H9 (cell line): Measurements from ENCODE around the gene EIF3F. TPM values are rescaled to one million over a fixed set of nuclear protein-coding genes. Genes with fewer than 3 reads are reported as not detected.

ENCODE experiments used
- DNase-seq: peaks from one replicate; pipeline ENCODE4 v3.0.0-alpha.2; 2017
- H2AFZ ChIP-seq: one replicate; pipeline ENCODE4 v1.6.1; 2013; ENCODE audit warnings: mild to moderate bottlenecking, low read length, control low read depth, moderate library complexity
- H2AK5ac ChIP-seq: 2 replicates; pipeline ENCODE4 v1.6.1; 2013; ENCODE audit warnings: low read length, control low read depth, mixed read lengths; ENCODE audit not compliant: insufficient read length
- H2BK120ac ChIP-seq: one replicate; pipeline ENCODE4 v1.6.1; 2013; ENCODE audit warnings: low read depth, mild to moderate bottlenecking, low read length, control low read depth, inconsistent platforms; ENCODE audit not compliant: poor library complexity, severe bottlenecking
- H2BK12ac ChIP-seq: 2 replicates; pipeline ENCODE4 v1.6.1; 2013; ENCODE audit warnings: low read length, control low read depth, mixed read lengths, low read depth; ENCODE audit not compliant: insufficient read length
- H2BK15ac ChIP-seq: 2 replicates; pipeline ENCODE4 v1.6.1; 2013; ENCODE audit warnings: low read depth, low read length, control low read depth
- H2BK20ac ChIP-seq: one replicate; pipeline ENCODE4 v1.6.1; 2013; ENCODE audit warnings: low read depth, mild to moderate bottlenecking, low read length, control low read depth, inconsistent platforms; ENCODE audit not compliant: poor library complexity, severe bottlenecking
- H2BK5ac ChIP-seq: 2 replicates; pipeline ENCODE4 v1.6.1; 2013; ENCODE audit warnings: low read length, control low read depth, mixed read lengths; ENCODE audit not compliant: insufficient read length
- H3K14ac ChIP-seq: 2 replicates; pipeline ENCODE4 v1.6.1; 2013; ENCODE audit warnings: low read length, control low read depth; ENCODE audit not compliant: insufficient read depth
- H3K18ac ChIP-seq: 2 replicates; pipeline ENCODE4 v1.6.1; 2013; ENCODE audit warnings: low read depth, mild to moderate bottlenecking, mixed read lengths, low read length, control low read depth; ENCODE audit not compliant: insufficient read length
- H3K23ac ChIP-seq: 2 replicates; pipeline ENCODE4 v1.6.1; 2013; ENCODE audit warnings: low read length, control low read depth, mixed read lengths, low read depth; ENCODE audit not compliant: insufficient read length
- H3K23me2 ChIP-seq: 2 replicates; pipeline ENCODE4 v1.6.1; 2013; ENCODE audit warnings: low read depth, mild to moderate bottlenecking, mixed read lengths, low read length, control low read depth; ENCODE audit not compliant: insufficient read length, poor library complexity, severe bottlenecking
- H3K27ac ChIP-seq: 2 replicates; pipeline ENCODE4 v1.5.1; 2013; ENCODE audit warnings: low read length, control low read depth, mixed read lengths, low read depth; ENCODE audit not compliant: insufficient read length
- H3K27me3 ChIP-seq: 2 replicates; pipeline ENCODE4 v1.6.1; 2013; ENCODE audit warnings: low read length, control low read depth, inconsistent platforms; ENCODE audit not compliant: insufficient read depth
- H3K4ac ChIP-seq: 2 replicates; pipeline ENCODE4 v1.6.1; 2013; ENCODE audit warnings: low read depth, mild to moderate bottlenecking, control low read depth, inconsistent platforms, low read length, moderate library complexity
- H3K4me1 ChIP-seq: 2 replicates; pipeline ENCODE4 v1.6.1; 2013; ENCODE audit warnings: low read length, control low read depth, inconsistent platforms; ENCODE audit not compliant: insufficient read depth
- H3K4me2 ChIP-seq: 2 replicates; pipeline ENCODE4 v1.6.1; 2013; ENCODE audit warnings: low read length, control low read depth, mixed read lengths; ENCODE audit not compliant: insufficient read length, insufficient read depth
- H3K56ac ChIP-seq: 2 replicates; pipeline ENCODE4 v1.6.1; 2013; ENCODE audit warnings: low read depth, mild to moderate bottlenecking, mixed read lengths, low read length, control low read depth; ENCODE audit not compliant: insufficient read length
- H3K79me1 ChIP-seq: 2 replicates; pipeline ENCODE4 v1.6.1; 2013; ENCODE audit warnings: low read depth, mild to moderate bottlenecking, moderate library complexity, low read length, control low read depth, inconsistent platforms; ENCODE audit not compliant: insufficient read depth, poor library complexity, severe bottlenecking
- H3K79me2 ChIP-seq: 2 replicates; pipeline ENCODE4 v1.6.1; 2013; ENCODE audit warnings: low read length, control low read depth, inconsistent platforms; ENCODE audit not compliant: insufficient read depth
- H3K9ac ChIP-seq: 2 replicates; pipeline ENCODE4 v1.6.1; 2013; ENCODE audit warnings: low read length, control low read depth, mixed read lengths; ENCODE audit not compliant: insufficient read length; ENCODE audit errors: extremely low read depth
- H3K9me3 ChIP-seq: one replicate; pipeline ENCODE4 v1.6.1; 2013; ENCODE audit warnings: low read depth, low read length, inconsistent platforms; ENCODE audit not compliant: control insufficient read depth
- H3T11ph ChIP-seq: one replicate; pipeline ENCODE4 v1.6.1; 2013; ENCODE audit warnings: mild to moderate bottlenecking, low read length, control low read depth, inconsistent platforms
- H4K20me1 ChIP-seq: one replicate; pipeline ENCODE4 v1.6.1; 2013; ENCODE audit not compliant: control insufficient read depth, insufficient read length, insufficient read depth
- H4K5ac ChIP-seq: 2 replicates; pipeline ENCODE4 v1.6.1; 2013; ENCODE audit warnings: low read depth, mild to moderate bottlenecking, mixed read lengths, low read length, control low read depth; ENCODE audit not compliant: insufficient read length
- H4K8ac ChIP-seq: replicated peaks from 2 replicates; pipeline ENCODE4 v1.6.1; 2013; ENCODE audit warnings: low read length, control low read depth, mixed read lengths, low read depth; ENCODE audit not compliant: insufficient read length
- H4K91ac ChIP-seq: 2 replicates; pipeline ENCODE4 v1.6.1; 2013; ENCODE audit warnings: low read depth, mild to moderate bottlenecking, moderate library complexity, mixed read lengths, low read length, control low read depth; ENCODE audit not compliant: insufficient read length
- H3K27ac Mint-ChIP-seq, 3 experiments: 2 replicates in 2 of 3; 3 replicates in 1 of 3; pipeline ENCODE4 v1.8.0; 2020 to 2021; ENCODE audit warnings: mixed read lengths in 3 of 3, mild to moderate bottlenecking in 1 of 3, moderate library complexity in 1 of 3
- H3K27me3 Mint-ChIP-seq: 2 replicates; pipeline ENCODE4 v1.8.0; 2021; ENCODE audit warnings: low read depth, mild to moderate bottlenecking, moderate library complexity, mixed read lengths
- H3K36me3 Mint-ChIP-seq, 3 experiments: 2 replicates in 2 of 3; 3 replicates in 1 of 3; pipeline ENCODE4 v1.8.0; 2020 to 2021; ENCODE audit warnings: low read depth in 3 of 3, mixed read lengths in 3 of 3; ENCODE audit not compliant: insufficient read depth in 1 of 3
- H3K4me1 Mint-ChIP-seq, 2 experiments: 2 replicates each; pipeline ENCODE4 v1.8.0; 2020; ENCODE audit warnings: mixed read lengths in 2 of 2
- H3K4me3 Mint-ChIP-seq, 2 experiments: 2 replicates in 1 of 2; 3 replicates in 1 of 2; pipeline ENCODE4 v1.8.0; 2020 to 2021; ENCODE audit warnings: mild to moderate bottlenecking in 2 of 2, mixed read lengths in 2 of 2, moderate library complexity in 1 of 2
- H3K9me3 Mint-ChIP-seq, 2 experiments: 2 replicates in 1 of 2; 3 replicates in 1 of 2; pipeline ENCODE4 v1.8.0; 2020; ENCODE audit warnings: mild to moderate bottlenecking in 2 of 2, mixed read lengths in 2 of 2, moderate library complexity in 1 of 2
- CTCF ChIP-seq: fragments of 200-600 bp; sonication (generic); conservative IDR thresholded peaks from 3 replicates; pipeline ENCODE4 v1.8.0; 2021; ENCODE audit warnings: antibody characterized with exemption, mild to moderate bottlenecking
- WGBS: extraction: QIAGEN DNeasy Blood & Tissue Kit; methylation state at CpG from one replicate; pipeline ENCODE4 v1.1.7; 2013; ENCODE audit warnings: missing lambda C conversion rate, low lambda C conversion rate, mixed read lengths; ENCODE audit not compliant: insufficient read length; ENCODE audit errors: extremely low coverage; 5-methylcytosine and 5-hydroxymethylcytosine counted together
- total RNA-seq: library from RNA; stranded (reverse); gene quantifications from 2 replicates; pipeline ENCODE4 v1.2.1, GENCODE V29; 2021

The EIF3F gene
- total RNA-seq, 1 experiment from 2014 or later, result 348 TPM

- no peak for TF ChIP-seq CTCF
- no peak overlapping the region for H3K4me2 ChIP-seq
- H2BK20ac ChIP-seq, result no peak overlapping the region
- H3K4me1 Mint-ChIP-seq, result peaks cover 12 to 15% of the 10 kb centered on the region in 2 experiments
- no peak overlapping the region for H3K9ac ChIP-seq
- H2AFZ ChIP-seq, result no peak overlapping the region
- H3K27me3 ChIP-seq, result no peaks in the 10 kb centered on the region
- no peak overlapping the region for H3K27ac ChIP-seq
- no peak overlapping the region for H3K18ac ChIP-seq
- H2AK5ac ChIP-seq, result no peak overlapping the region
- no peaks in the 10 kb centered on the region for H3K23me2 ChIP-seq
- no peaks in the 10 kb centered on the region for H3K79me2 ChIP-seq
- H4K20me1 ChIP-seq, result no peaks in the 10 kb centered on the region
- H2BK12ac ChIP-seq, result no peak overlapping the region
- no peaks in the 10 kb centered on the region; a peak in 1 of 5 replicates for H3K9me3 Mint-ChIP-seq
- H3K4ac ChIP-seq, result no peak overlapping the region
- H2BK15ac ChIP-seq, result no peak overlapping the region
- no peak overlapping the region for H2BK5ac ChIP-seq
- DNase-seq, result no peak
- no peak overlapping the region for H3K23ac ChIP-seq
- H3K14ac ChIP-seq, result no peak overlapping the region; the same call in 1 of the 2 replicates
- H2BK120ac ChIP-seq, result no peak overlapping the region
- no peak overlapping the region for H3K56ac ChIP-seq
- H3K36me3 Mint-ChIP-seq, result no peaks in the 10 kb centered on the region; a peak in 1 of 7 replicates
- no peak overlapping the region for H4K91ac ChIP-seq
- H3T11ph ChIP-seq, result no peak overlapping the region
- H4K8ac ChIP-seq, result no peak overlapping the region
- H3K27me3 Mint-ChIP-seq, result peaks cover 57% of the 10 kb centered on the region
- H3K4me1 ChIP-seq, result no peaks in the 10 kb centered on the region
- H3K4me3 Mint-ChIP-seq, result no peak overlapping the region; a peak in 1 of 5 replicates
- WGBS, result no CpG with 5 or more reads among the region's 32 CpGs
- H3K79me1 ChIP-seq, result no peaks in the 10 kb centered on the region
- H3K27ac Mint-ChIP-seq, result no peak overlapping the region
- H4K5ac ChIP-seq, result no peak overlapping the region
- no peaks in the 10 kb centered on the region for H3K9me3 ChIP-seq
Measured at GRCh38 chr11:8031248-8032115, 44.3 kb downstream of the EIF3F start.
